Activated CD8-positive, alpha-beta memory T cell treated with anti-CD3 and anti-CD28 coated beads, Interleukin-2, amount 10 ng/mL, durations not matched to agents 7 days and 5 days (primary cell): ENCODE results near the gene CLMP. TPM values are rescaled to one million over a fixed set of nuclear protein-coding genes. Genes with fewer than 3 reads are reported as not detected.
A peak's percentile ranks its signal among the peaks of the same experiment; 100 is the strongest.

ENCODE experiments used
- ATAC-seq: fragments of 150-1000 bp; cut with Tn5 transposase; one replicate; pipeline ENCODE4 v1.10.0; 2021; ENCODE audit warnings: moderate library complexity
- CTCF ChIA-PET: fragments of 350-600 bp; sonication (Branson Sonifier 250); formaldehyde crosslinking; loops from one replicate; lab custom pipeline; 2021; ENCODE audit warnings: antibody characterized with exemption; lab: Charles Lee
- DNase-seq: peaks from one replicate; pipeline ENCODE4 v3.0.0-alpha.2; 2020
- H3K27ac Mint-ChIP-seq: one replicate; pipeline ENCODE4 v1.8.0; 2021; ENCODE audit warnings: mild to moderate bottlenecking, mixed read lengths
- H3K27me3 Mint-ChIP-seq: one replicate; pipeline ENCODE4 v1.8.0; 2021; ENCODE audit warnings: mixed read lengths
- H3K36me3 Mint-ChIP-seq: one replicate; pipeline ENCODE4 v1.8.0; 2021; ENCODE audit warnings: mild to moderate bottlenecking, mixed read lengths
- H3K4me1 Mint-ChIP-seq: one replicate; pipeline ENCODE4 v1.8.0; 2021; ENCODE audit warnings: mixed read lengths
- H3K4me3 Mint-ChIP-seq: one replicate; pipeline ENCODE4 v1.8.0; 2021; ENCODE audit warnings: mild to moderate bottlenecking, moderate library complexity, mixed read lengths
- H3K9me3 Mint-ChIP-seq: one replicate; pipeline ENCODE4 v1.8.0; 2022; ENCODE audit warnings: low read depth, mixed read lengths
- total RNA-seq, 2 experiments: library from RNA; stranded (reverse); gene quantifications; one replicate each; pipeline ENCODE4 v1.2.3, GENCODE V29; 2021

The CLMP gene
- total RNA-seq, 2 experiments from 2014 or later, result 0.58 TPM; not detected in 1

GRCh38 chr11:123231256-123231655 lies 36.2 kb upstream of the CLMP start:
- Mint-ChIP-seq H3K36me3 (peaks cover 16% of the 10 kb centered on the region), H3K27me3 (peaks cover 23% of the 10 kb centered on the region), H3K4me1 (peaks cover 35% of the 10 kb centered on the region), H3K4me3 (no peak overlapping the region), H3K9me3 (no peaks in the 10 kb centered on the region), H3K27ac (no peak overlapping the region)
- DNase-seq, result no peak
- no peak for ATAC-seq
- CTCF ChIA-PET, result interaction anchor here (1.4 to 8.6 kb wide), 4 partner anchors 12 to 128 kb away, joined by 3 to 61 read pairs (median 9); no protein-coding TSS in a partner anchor

GRCh38 chr11:123230346-123230745 lies 35.3 kb upstream of the CLMP start:
- H3K9me3 Mint-ChIP-seq, result no peaks in the 10 kb centered on the region
- peaks cover 28% of the 10 kb centered on the region for H3K4me1 Mint-ChIP-seq
- no peak overlapping the region for H3K4me3 Mint-ChIP-seq
- CTCF ChIA-PET, result no interaction called here
- H3K27me3 Mint-ChIP-seq, result peaks cover 32% of the 10 kb centered on the region
- no peak for ATAC-seq
- H3K27ac Mint-ChIP-seq, result no peak overlapping the region
- peaks cover 16% of the 10 kb centered on the region for H3K36me3 Mint-ChIP-seq
- no peak for DNase-seq

- Mint-ChIP-seq H3K9me3 (no peaks in the 10 kb centered on the region), H3K4me1 (peaks cover 12% of the 10 kb centered on the region), H3K4me3 (no peak overlapping the region), H3K27me3 (peaks cover 41% of the 10 kb centered on the region), H3K36me3 (peaks cover 14% of the 10 kb centered on the region), H3K27ac (no peak overlapping the region)
- CTCF ChIA-PET, result interaction anchor here (0.8 kb wide), 1 partner anchor 118 kb away, joined by 3 read pairs; no protein-coding TSS in a partner anchor
- no peak for ATAC-seq
- DNase-seq, result no peak
Observed at GRCh38 chr11:123228496-123229163, 33.6 kb upstream of the CLMP start.

GRCh38 chr11:123227763-123228495 lies 32.9 kb upstream of the CLMP start:
- CTCF ChIA-PET, result no interaction called here
- Mint-ChIP-seq H3K36me3 (peaks cover 9% of the 10 kb centered on the region), H3K9me3 (no peaks in the 10 kb centered on the region), H3K4me1 (peaks cover 5% of the 10 kb centered on the region), H3K27ac (no peak overlapping the region), H3K27me3 (peaks cover 44% of the 10 kb centered on the region), H3K4me3 (no peak overlapping the region)
- ATAC-seq (no peak), DNase-seq (no peak)

DNA sequence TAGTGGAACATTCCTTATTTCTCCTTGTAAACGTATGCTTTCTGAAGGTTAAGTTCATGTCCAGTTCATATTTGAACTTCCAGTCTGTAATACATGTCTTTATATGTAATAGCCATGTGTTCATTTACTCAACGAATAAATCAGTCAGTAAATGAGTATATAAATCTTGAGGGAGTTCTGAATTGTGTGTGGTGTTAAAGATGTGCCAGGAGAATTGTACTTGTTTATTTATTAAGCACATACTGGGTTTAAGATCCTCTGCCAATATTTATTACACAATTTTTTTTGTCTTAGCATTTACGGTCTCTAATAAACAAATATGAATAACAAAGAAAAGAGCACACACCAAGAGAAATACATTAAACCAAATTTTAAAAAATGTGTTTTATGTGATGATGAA lies 26.5 kb upstream of the CLMP start:
- H3K27me3 Mint-ChIP-seq, result peaks cover 38% of the 10 kb centered on the region
- no peaks in the 10 kb centered on the region for H3K4me1 Mint-ChIP-seq
- H3K36me3 Mint-ChIP-seq, result peaks cover 2% of the 10 kb centered on the region
- H3K9me3 Mint-ChIP-seq, result no peaks in the 10 kb centered on the region
- CTCF ChIA-PET, result interaction anchor here (1.1 kb wide), 1 partner anchor 26 kb away, joined by 3 read pairs; no protein-coding TSS in a partner anchor
- DNase-seq, result no peak
- H3K27ac Mint-ChIP-seq, result no peak overlapping the region
- no peak for ATAC-seq
- H3K4me3 Mint-ChIP-seq, result no peak overlapping the region

- no peaks in the 10 kb centered on the region for H3K9me3 Mint-ChIP-seq
- DNase-seq (no peak), ATAC-seq (no peak)
- CTCF ChIA-PET, result interaction anchor here (1.1 kb wide), 1 partner anchor 26 kb away, joined by 3 read pairs; no protein-coding TSS in a partner anchor
- peaks cover 41% of the 10 kb centered on the region for H3K27me3 Mint-ChIP-seq
- H3K27ac Mint-ChIP-seq, result no peak overlapping the region
- H3K4me1 Mint-ChIP-seq, result no peaks in the 10 kb centered on the region
- no peak overlapping the region for H3K4me3 Mint-ChIP-seq
- peaks cover 2% of the 10 kb centered on the region for H3K36me3 Mint-ChIP-seq
Observed at GRCh38 chr11:123221096-123221561, 26.1 kb upstream of the CLMP start.

GRCh38 chr11:123219066-123219690 lies 24.1 kb upstream of the CLMP start:
- H3K27me3 Mint-ChIP-seq, result peaks cover 40% of the 10 kb centered on the region
- no peak for ATAC-seq
- CTCF ChIA-PET, result interaction anchor here (1.3 to 1.8 kb wide), 2 partner anchors 10 to 13 kb away, joined by 3 to 4 read pairs; no protein-coding TSS in a partner anchor

DNA sequence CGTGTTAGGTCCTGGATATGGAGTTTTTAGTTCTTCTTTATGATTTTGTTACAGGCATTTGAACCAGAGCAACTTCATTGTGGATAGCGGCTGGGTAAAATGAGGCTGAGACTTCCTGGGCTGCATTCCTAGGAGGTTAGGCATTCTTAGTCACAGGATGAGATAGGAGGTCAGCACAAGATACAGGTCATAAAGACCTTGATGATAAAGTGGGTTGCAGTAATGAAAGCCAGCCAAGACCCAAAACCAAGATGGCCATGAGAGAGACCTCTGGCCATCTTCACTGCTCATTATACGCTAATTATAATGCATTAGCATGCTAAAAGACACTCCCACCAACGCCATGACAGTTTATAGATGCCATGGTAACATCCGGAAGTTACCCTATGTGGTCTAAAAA lies 23.4 kb upstream of the CLMP start:
- ATAC-seq, result no peak
- H3K27me3 Mint-ChIP-seq, result peaks cover 45% of the 10 kb centered on the region
- no peak for DNase-seq
- peaks cover 2% of the 10 kb centered on the region for H3K36me3 Mint-ChIP-seq
- H3K4me3 Mint-ChIP-seq, result no peak overlapping the region
- H3K4me1 Mint-ChIP-seq, result no peaks in the 10 kb centered on the region
- CTCF ChIA-PET, result interaction anchor here (1.3 to 1.9 kb wide), 2 partner anchors 14 to 28 kb away, joined by 3 to 7 read pairs; no protein-coding TSS in a partner anchor
- H3K27ac Mint-ChIP-seq, result no peak overlapping the region
- H3K9me3 Mint-ChIP-seq, result no peaks in the 10 kb centered on the region

More at GRCh38 chr11:123219066-123219690, 24.1 kb upstream of the CLMP start:
- DNase-seq, result no peak
- no peaks in the 10 kb centered on the region for H3K4me1 Mint-ChIP-seq
- no peak overlapping the region for H3K27ac Mint-ChIP-seq
- peaks cover 2% of the 10 kb centered on the region for H3K36me3 Mint-ChIP-seq
- H3K4me3 Mint-ChIP-seq, result no peak overlapping the region
- no peaks in the 10 kb centered on the region for H3K9me3 Mint-ChIP-seq

DNA sequence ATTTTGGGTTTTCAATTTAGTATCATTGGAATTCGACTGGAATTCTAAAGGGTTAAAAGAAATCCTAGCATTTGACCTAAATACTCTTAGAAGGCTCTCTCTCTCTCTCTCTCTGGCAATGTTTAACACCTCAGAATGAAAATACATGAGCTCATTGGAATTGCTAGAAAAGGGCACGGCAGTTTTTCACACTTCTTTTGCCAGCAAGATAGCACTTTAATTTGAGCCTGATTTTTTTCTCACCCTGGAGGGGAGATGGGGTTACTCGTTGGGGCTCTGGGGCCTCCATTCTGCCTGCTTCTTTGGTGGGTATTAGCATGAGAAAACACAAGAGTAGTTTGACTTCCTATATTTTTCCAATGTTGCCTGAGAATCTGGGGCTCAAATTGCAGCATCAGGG lies 22.8 kb upstream of the CLMP start:
- Mint-ChIP-seq H3K36me3 (peaks cover 2% of the 10 kb centered on the region), H3K27ac (no peak overlapping the region), H3K4me1 (no peaks in the 10 kb centered on the region), H3K9me3 (no peaks in the 10 kb centered on the region), H3K27me3 (peaks cover 46% of the 10 kb centered on the region), H3K4me3 (no peak overlapping the region)
- DNase-seq, result peak; percentile 1
- CTCF ChIA-PET, result interaction anchor here (1.9 kb wide), 1 partner anchor 29 kb away, joined by 7 read pairs; no protein-coding TSS in a partner anchor
- no peak for ATAC-seq

DNA sequence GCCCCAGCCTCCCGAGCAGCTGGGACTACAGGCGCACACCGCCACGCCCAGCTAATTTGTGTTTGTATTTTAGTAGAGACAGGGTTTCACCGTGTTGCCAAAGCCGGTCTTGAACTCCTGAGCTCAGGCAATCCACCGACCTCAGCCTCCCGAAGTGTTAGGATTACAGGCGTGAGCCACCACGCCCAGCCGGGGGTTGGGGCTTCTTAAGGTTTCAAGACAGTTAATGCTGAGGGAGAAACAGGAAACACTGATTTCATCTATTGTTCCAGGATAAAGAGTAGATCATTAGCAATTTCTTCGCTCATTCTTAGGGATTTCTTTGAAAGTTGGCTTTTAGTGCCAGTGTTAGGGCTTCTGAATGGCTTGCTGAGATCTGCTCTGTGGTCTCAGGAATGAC lies 21.2 kb upstream of the CLMP start:
- CTCF ChIA-PET, result interaction anchor here (0.6 to 0.9 kb wide), 2 partner anchors 46 to 77 kb away, joined by 3 read pairs; no protein-coding TSS in a partner anchor
- peaks cover 52% of the 10 kb centered on the region for H3K27me3 Mint-ChIP-seq
- no peaks in the 10 kb centered on the region for H3K4me1 Mint-ChIP-seq
- H3K27ac Mint-ChIP-seq, result no peak overlapping the region
- no peaks in the 10 kb centered on the region for H3K36me3 Mint-ChIP-seq
- DNase-seq (no peak), ATAC-seq (no peak)
- no peak overlapping the region for H3K4me3 Mint-ChIP-seq
- no peaks in the 10 kb centered on the region for H3K9me3 Mint-ChIP-seq

- H3K4me1 Mint-ChIP-seq, result no peaks in the 10 kb centered on the region
- peaks cover 57% of the 10 kb centered on the region for H3K27me3 Mint-ChIP-seq
- no peak for DNase-seq
- no peaks in the 10 kb centered on the region for H3K36me3 Mint-ChIP-seq
- CTCF ChIA-PET, result no interaction called here
- no peak overlapping the region for H3K27ac Mint-ChIP-seq
- no peaks in the 10 kb centered on the region for H3K9me3 Mint-ChIP-seq
- ATAC-seq, result no peak
- no peak overlapping the region for H3K4me3 Mint-ChIP-seq
Observed at GRCh38 chr11:123214940-123215339, 19.9 kb upstream of the CLMP start.

- Mint-ChIP-seq H3K36me3 (no peaks in the 10 kb centered on the region), H3K4me3 (no peak overlapping the region), H3K9me3 (no peaks in the 10 kb centered on the region), H3K27ac (no peak overlapping the region), H3K27me3 (peaks cover 63% of the 10 kb centered on the region), H3K4me1 (no peaks in the 10 kb centered on the region)
- CTCF ChIA-PET, result no interaction called here
- DNase-seq (no peak), ATAC-seq (no peak)
Observed at GRCh38 chr11:123214396-123214795, 19.3 kb upstream of the CLMP start.

- Mint-ChIP-seq H3K9me3 (no peaks in the 10 kb centered on the region), H3K4me1 (no peaks in the 10 kb centered on the region), H3K27me3 (peaks cover 67% of the 10 kb centered on the region), H3K27ac (no peak overlapping the region), H3K4me3 (no peak overlapping the region), H3K36me3 (no peaks in the 10 kb centered on the region)
- DNase-seq, result peak; percentile 11
- ATAC-seq, result no peak
- CTCF ChIA-PET, result no interaction called here
Observed at GRCh38 chr11:123213307-123213771, 18.3 kb upstream of the CLMP start.
